Measurements from ENCODE around the gene RPS6KC1. TPM values are rescaled to one million over a fixed set of nuclear protein-coding genes. Genes with fewer than 3 reads are reported as not detected.

Gene RPS6KC1
- total RNA-seq, 1 experiment from 2014 or later, result 20.5 TPM

- no peak for TF ChIP-seq TCF7L2 (IDR thresholded peaks at IDR 0.05; ENCODE audit: low read depth, low read length)
- TF ChIP-seq CTCF (IDR thresholded peaks at IDR 0.05), result no peak
- no peak for TF ChIP-seq REST (IDR thresholded peaks at IDR 0.05; ENCODE audit: insufficient read depth in 1 of 2, low read depth in 2 of 2, low read length in 1 of 2)
- TF ChIP-seq POLR2AphosphoS5 (IDR thresholded peaks at IDR 0.05; ENCODE audit: low read depth, low read length), result no peak
- TF ChIP-seq SIN3A (IDR thresholded peaks at IDR 0.05; ENCODE audit: borderline replicate concordance, insufficient read depth, low read depth, low read length), result no peak
- ATAC-seq, result no peak
- no peak for DNase-seq (ENCODE audit: low read depth, low spot score)
- H3K9me3 ChIP-seq (ENCODE audit: control insufficient read depth, insufficient read depth, low read depth, low read length), result no peaks in the 10 kb centered on the region; the same call in 1 of the 2 replicates
- intact Hi-C loops (cut with micrococcal nuclease; ENCODE audit: unreplicated experiment), result no loop called here
- CTCF ChIA-PET, result no interaction called here
- no peaks in the 10 kb centered on the region for H3K4me1 ChIP-seq (ENCODE audit: control insufficient read depth, insufficient read depth, low read length)
- no peak overlapping the region for H3K4me3 ChIP-seq (ENCODE audit: low read depth in 2 of 2, low read length in 2 of 2)
- H3K36me3 ChIP-seq (ENCODE audit: control insufficient read depth, insufficient read depth, low read length), result no peaks in the 10 kb centered on the region
- BruUV-seq (replicated peaks), result no TSS peak
- no peaks in the 10 kb centered on the region for H3K27me3 ChIP-seq (ENCODE audit: control insufficient read depth, insufficient read depth, low read length)
- H3K27ac ChIP-seq (ENCODE audit: low read length), result no peak overlapping the region
- POLR2A ChIA-PET, result no interaction called here
- in situ Hi-C loops (cut with HindIII; ENCODE audit: low pct_unique_long_range_greater_than_20kb, low sequenced_read_pairs), result no loop called here
Observed at GRCh38 chr1:213295860-213296259, 244.8 kb downstream of the RPS6KC1 start.

- intact Hi-C loops (cut with micrococcal nuclease; ENCODE audit: unreplicated experiment), result no loop called here
- no peak for TF ChIP-seq SIN3A (IDR thresholded peaks at IDR 0.05; ENCODE audit: borderline replicate concordance, insufficient read depth, low read depth, low read length)
- no peak for TF ChIP-seq REST (IDR thresholded peaks at IDR 0.05; ENCODE audit: insufficient read depth in 1 of 2, low read depth in 2 of 2, low read length in 1 of 2)
- TF ChIP-seq CTCF (IDR thresholded peaks at IDR 0.05), result no peak
- no peak for TF ChIP-seq POLR2AphosphoS5 (IDR thresholded peaks at IDR 0.05; ENCODE audit: low read depth, low read length)
- no peak for TF ChIP-seq TCF7L2 (IDR thresholded peaks at IDR 0.05; ENCODE audit: low read depth, low read length)
- H3K4me1 ChIP-seq (ENCODE audit: control insufficient read depth, insufficient read depth, low read length), result no peaks in the 10 kb centered on the region
- no TSS peak for BruUV-seq (replicated peaks)
- CTCF ChIA-PET, result no interaction called here
- in situ Hi-C loops (cut with HindIII; ENCODE audit: low pct_unique_long_range_greater_than_20kb, low sequenced_read_pairs), result no loop called here
- ATAC-seq, result no peak
- POLR2A ChIA-PET, result no interaction called here
- H3K9me3 ChIP-seq (ENCODE audit: control insufficient read depth, insufficient read depth, low read depth, low read length), result no peaks in the 10 kb centered on the region; the same call in 1 of the 2 replicates
- no peaks in the 10 kb centered on the region for H3K36me3 ChIP-seq (ENCODE audit: control insufficient read depth, insufficient read depth, low read length)
- H3K27me3 ChIP-seq (ENCODE audit: control insufficient read depth, insufficient read depth, low read length), result no peaks in the 10 kb centered on the region
- H3K27ac ChIP-seq (ENCODE audit: low read length), result no peak overlapping the region
- DNase-seq (ENCODE audit: low read depth, low spot score), result no peak
- no peak overlapping the region for H3K4me3 ChIP-seq (ENCODE audit: low read depth in 2 of 2, low read length in 2 of 2)
Observed at GRCh38 chr1:213296558-213296957, 245.5 kb downstream of the RPS6KC1 start.

Data from Panc1 (cell line).